A549 treated with AZD9567 at 1 μM for 4 hours (cell line): ENCODE data around the gene GTF2A1. TPM values are rescaled to one million over a fixed set of nuclear protein-coding genes. Genes with fewer than 3 reads are reported as not detected.

Experiments used
- total RNA-seq: library from RNA; stranded (reverse); fragments of 200-300 nt; extraction: Qiagen RNA extraction; gene quantifications from 5 replicates; pipeline ENCODE4 v1.2.3, GENCODE V29; 2022; ENCODE audit not compliant: insufficient read depth

Gene GTF2A1
- total RNA-seq: 12.2 to 16.6 TPM (median 13.0 TPM) in 5 replicates

GRCh38 chr14:81220830-81221578, at the start of gene GTF2A1:
Gene GTF2A1, minus strand, starts transcription at chr14:81220959. Its CDS starts 441 bp downstream, at chr14:81220518.

Other genes with a start within 250 kb of the GTF2A1 start
- gene STON2, start 179.4 kb upstream of the GTF2A1 start, total RNA-seq: 0.88 to 1.4 TPM (median 1.3 TPM) in 5 replicates